Epidermal melanocyte (primary cell): Measurements from ENCODE around the gene MYZAP.
"Not testable (repeated sequence)": the region's sequence is repeated elsewhere in the genome, so short reads cannot be mapped to it uniquely, and the experiment has no call there.

Experiments used
- DNase-seq: peaks from one replicate; pipeline ENCODE4 v3.0.0; 2011; ENCODE audit warnings: low spot score; ENCODE audit not compliant: insufficient read length

Gene MYZAP

GRCh38 chr15:57592836-57593420 is 1.2 kb downstream of the MYZAP start:
- DNase-seq: no peak

- DNase-seq: no peak
These were observed 2.8 kb downstream of the MYZAP start for GRCh38 chr15:57594479-57594878.

GRCh38 chr15:57595011-57595866 is 3.5 kb downstream of the MYZAP start:
- no peak for DNase-seq

- no peak for DNase-seq
These were observed 4.7 kb downstream of the MYZAP start for GRCh38 chr15:57596301-57596855.

GRCh38 chr15:57596978-57597377 is 5.3 kb downstream of the MYZAP start:
- no peak for DNase-seq

GRCh38 chr15:57597431-57597830 is 5.7 kb downstream of the MYZAP start:
- no peak for DNase-seq

- no peak for DNase-seq
These were observed 6.6 kb downstream of the MYZAP start for GRCh38 chr15:57598346-57598745.

GRCh38 chr15:57599296-57599810 is 7.6 kb downstream of the MYZAP start:
- no peak for DNase-seq

- DNase-seq: no peak
These were observed 8.5 kb downstream of the MYZAP start for GRCh38 chr15:57600197-57600596.

- no peak for DNase-seq
These were observed 12.8 kb downstream of the MYZAP start for GRCh38 chr15:57604507-57604906.

GRCh38 chr15:57605491-57605890 is 13.8 kb downstream of the MYZAP start:
- DNase-seq: no peak

- no peak for DNase-seq
These were observed 14.3 kb downstream of the MYZAP start for GRCh38 chr15:57606048-57606447.

- DNase-seq: no peak
These were observed 15.1 kb downstream of the MYZAP start for GRCh38 chr15:57606816-57607215.

GRCh38 chr15:57607570-57608000 is 15.9 kb downstream of the MYZAP start:
- no peak for DNase-seq

- DNase-seq: no peak
These were observed 18.3 kb downstream of the MYZAP start for GRCh38 chr15:57609805-57610529.

GRCh38 chr15:57611123-57611522 is 19.4 kb downstream of the MYZAP start:
- DNase-seq: no peak

GRCh38 chr15:57611938-57612337 is 20.2 kb downstream of the MYZAP start:
- DNase-seq: no peak

- DNase-seq: no peak
These were observed 22.5 kb downstream of the MYZAP start for GRCh38 chr15:57614241-57614640.

GRCh38 chr15:57615951-57616496 is 24.3 kb downstream of the MYZAP start:
- DNase-seq: not testable (repeated sequence)

GRCh38 chr15:57618325-57618724 is 26.6 kb downstream of the MYZAP start:
- no peak for DNase-seq

- DNase-seq: no peak
These were observed 28.0 kb downstream of the MYZAP start for GRCh38 chr15:57619746-57620145.
